Thoracic aorta (tissue), 2 donors: ENCODE measurements around the gene ACIN1. TPM values are rescaled to one million over a fixed set of nuclear protein-coding genes. Genes with fewer than 3 reads are reported as not detected.

Source experiments
- ATAC-seq: fragments of 150-250 bp; one replicate; pipeline ENCODE4 v1.8.0; 2017; ENCODE audit warnings: low read depth; ENCODE audit not compliant: insufficient number of reproducible peaks, low FRiP score
- DNase-seq: peaks from one replicate; pipeline ENCODE4 v3.0.0-alpha.2; 2020; ENCODE audit warnings: low spot score
- H3K27ac ChIP-seq, 2 donors: fragments of 200-600 bp; sonication (generic); 1 replicate in 1 of 2; 2 replicates in 1 of 2; pipeline ENCODE4 v1.5.1; 2016; ENCODE audit warnings: mild to moderate bottlenecking in 2 of 2, moderate library complexity in 2 of 2
- H3K27me3 ChIP-seq: fragments of 200-600 bp; sonication (generic); replicated peaks from 2 replicates; pipeline ENCODE4 v1.6.0; 2016; ENCODE audit warnings: mild to moderate bottlenecking; ENCODE audit not compliant: insufficient read depth
- H3K36me3 ChIP-seq: fragments of 200-600 bp; sonication (generic); one replicate; pipeline ENCODE4 v1.5.1; 2016
- H3K4me1 ChIP-seq, 2 donors: fragments of 200-600 bp; sonication (generic); 1 replicate in 1 of 2; 2 replicates in 1 of 2; pipeline versions ENCODE4 v1.5.1 to v1.6.0; 2016; ENCODE audit warnings: low read depth in 2 of 2, mild to moderate bottlenecking in 1 of 2; ENCODE audit not compliant: control insufficient read depth in 1 of 2
- H3K4me3 ChIP-seq: fragments of 200-600 bp; sonication (generic); 2 replicates; pipeline ENCODE4 v1.5.1; 2016; ENCODE audit warnings: mild to moderate bottlenecking
- H3K9me3 ChIP-seq: fragments of 200-600 bp; sonication (generic); 2 replicates; pipeline ENCODE4 v1.5.1; 2016
- total RNA-seq, 2 donors: library from RNA; depleted of rRNA; stranded (reverse); fragments of >200 nt; gene quantifications; one replicate each; pipeline versions ENCODE4 v1.1.0 to v1.2.3, GENCODE V29; 2016
- TF ChIP-seq, protein P1 (sequence below): fragments of 200-600 bp; sonication (generic); IDR thresholded peaks from one replicate; pipeline ENCODE4 v1.5.1; 2019; ENCODE audit warnings: antibody characterized with exemption

The ACIN1 gene
- total RNA-seq, 2 donors from 2014 or later = 117 to 154 TPM

DNA sequence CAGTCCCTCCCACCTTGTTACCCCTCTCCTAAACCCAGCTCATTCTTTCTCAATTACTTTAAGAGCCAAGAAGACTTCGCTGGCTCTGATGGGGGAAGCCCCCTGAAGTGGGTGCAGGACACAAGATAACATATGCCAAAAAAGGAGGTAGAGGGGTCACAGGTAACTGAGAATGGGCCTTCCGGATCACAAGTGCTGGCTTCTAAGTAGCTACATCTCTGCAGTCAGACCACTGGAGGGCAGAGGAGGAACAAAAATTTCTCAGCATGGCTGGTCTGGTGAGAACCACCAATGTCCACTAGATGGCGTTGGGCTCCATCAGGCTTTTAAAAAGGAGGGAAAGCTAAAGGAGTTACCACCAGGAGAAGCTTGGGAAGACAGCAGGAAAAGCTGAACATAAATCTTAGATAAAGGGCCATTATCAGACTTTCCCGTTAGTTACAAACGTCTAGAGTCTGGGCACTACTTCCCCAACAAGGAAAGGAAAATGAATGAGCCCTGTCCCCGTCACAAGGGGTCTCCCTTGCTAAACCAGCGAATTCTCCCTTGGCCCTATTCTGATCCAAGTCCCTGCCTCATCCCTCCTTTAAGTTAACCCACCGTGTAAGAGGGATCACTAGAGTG lies 26.0 kb downstream of the ACIN1 start:
- H3K9me3 ChIP-seq = no peaks in the 10 kb centered on the region
- H3K4me1 ChIP-seq = peaks cover 16 to 30% of the 10 kb centered on the region in 2 donors
- H3K4me3 ChIP-seq = no peak overlapping the region
- TF ChIP-seq, protein P1, sequence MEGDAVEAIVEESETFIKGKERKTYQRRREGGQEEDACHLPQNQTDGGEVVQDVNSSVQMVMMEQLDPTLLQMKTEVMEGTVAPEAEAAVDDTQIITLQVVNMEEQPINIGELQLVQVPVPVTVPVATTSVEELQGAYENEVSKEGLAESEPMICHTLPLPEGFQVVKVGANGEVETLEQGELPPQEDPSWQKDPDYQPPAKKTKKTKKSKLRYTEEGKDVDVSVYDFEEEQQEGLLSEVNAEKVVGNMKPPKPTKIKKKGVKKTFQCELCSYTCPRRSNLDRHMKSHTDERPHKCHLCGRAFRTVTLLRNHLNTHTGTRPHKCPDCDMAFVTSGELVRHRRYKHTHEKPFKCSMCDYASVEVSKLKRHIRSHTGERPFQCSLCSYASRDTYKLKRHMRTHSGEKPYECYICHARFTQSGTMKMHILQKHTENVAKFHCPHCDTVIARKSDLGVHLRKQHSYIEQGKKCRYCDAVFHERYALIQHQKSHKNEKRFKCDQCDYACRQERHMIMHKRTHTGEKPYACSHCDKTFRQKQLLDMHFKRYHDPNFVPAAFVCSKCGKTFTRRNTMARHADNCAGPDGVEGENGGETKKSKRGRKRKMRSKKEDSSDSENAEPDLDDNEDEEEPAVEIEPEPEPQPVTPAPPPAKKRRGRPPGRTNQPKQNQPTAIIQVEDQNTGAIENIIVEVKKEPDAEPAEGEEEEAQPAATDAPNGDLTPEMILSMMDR = peak; percentile 94
- no peaks in the 10 kb centered on the region for H3K27me3 ChIP-seq
- H3K27ac ChIP-seq = no peak overlapping the region
- peaks cover 51% of the 10 kb centered on the region for H3K36me3 ChIP-seq
- DNase-seq (no peak), ATAC-seq (peak; percentile 92)

DNA sequence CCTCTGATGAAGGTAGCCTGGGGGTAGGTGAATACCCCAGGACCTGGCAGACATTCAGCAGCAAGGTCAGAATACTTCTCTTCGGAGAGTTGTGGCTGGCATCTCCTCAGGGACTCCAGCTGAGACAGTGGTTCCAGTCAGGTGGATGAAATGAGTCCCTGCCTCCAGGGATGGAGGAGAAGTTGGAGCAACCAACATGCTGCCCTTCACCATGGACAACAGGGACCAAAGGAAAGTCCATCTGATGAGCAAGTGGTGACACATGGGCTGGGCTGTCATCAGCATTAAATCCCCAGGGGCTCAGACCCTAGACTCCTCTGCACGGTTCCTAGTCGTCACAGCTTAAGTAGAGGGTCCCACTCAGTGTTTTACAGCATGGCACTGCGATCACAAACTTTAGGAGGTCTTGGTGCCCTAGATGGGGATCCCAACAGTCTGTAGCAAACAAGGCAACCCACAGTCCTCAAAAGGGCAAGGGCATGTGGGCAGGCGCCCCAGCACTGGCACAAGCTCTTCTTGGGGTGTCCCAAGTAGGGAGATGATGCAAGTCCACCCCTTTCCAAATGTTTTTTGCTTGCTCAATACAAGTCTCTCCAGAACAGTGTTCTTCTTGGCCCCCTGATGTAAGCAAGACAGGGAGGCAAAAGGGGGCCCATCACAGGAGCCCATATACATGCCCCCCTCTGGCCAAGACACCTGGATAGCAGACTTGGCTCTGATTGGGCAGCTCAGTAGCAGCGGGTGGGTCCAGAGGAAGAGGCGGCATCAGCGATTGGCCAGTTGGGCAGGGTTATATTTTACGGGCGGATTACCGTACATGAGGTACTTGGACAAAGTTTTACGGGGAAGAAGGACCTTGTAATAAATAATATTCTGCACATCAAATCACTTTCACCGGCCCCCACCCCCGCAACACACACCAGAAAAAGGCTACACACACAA lies 26.8 kb downstream of the ACIN1 start:
- TF ChIP-seq, protein P1 = no peak
- no peak overlapping the region for H3K27ac ChIP-seq
- peaks cover 54% of the 10 kb centered on the region for H3K36me3 ChIP-seq
- H3K27me3 ChIP-seq = no peaks in the 10 kb centered on the region
- DNase-seq = no peak
- peaks cover 16 to 30% of the 10 kb centered on the region in 2 donors for H3K4me1 ChIP-seq
- no peak overlapping the region for H3K4me3 ChIP-seq
- no peak for ATAC-seq
- H3K9me3 ChIP-seq = no peaks in the 10 kb centered on the region

DNA sequence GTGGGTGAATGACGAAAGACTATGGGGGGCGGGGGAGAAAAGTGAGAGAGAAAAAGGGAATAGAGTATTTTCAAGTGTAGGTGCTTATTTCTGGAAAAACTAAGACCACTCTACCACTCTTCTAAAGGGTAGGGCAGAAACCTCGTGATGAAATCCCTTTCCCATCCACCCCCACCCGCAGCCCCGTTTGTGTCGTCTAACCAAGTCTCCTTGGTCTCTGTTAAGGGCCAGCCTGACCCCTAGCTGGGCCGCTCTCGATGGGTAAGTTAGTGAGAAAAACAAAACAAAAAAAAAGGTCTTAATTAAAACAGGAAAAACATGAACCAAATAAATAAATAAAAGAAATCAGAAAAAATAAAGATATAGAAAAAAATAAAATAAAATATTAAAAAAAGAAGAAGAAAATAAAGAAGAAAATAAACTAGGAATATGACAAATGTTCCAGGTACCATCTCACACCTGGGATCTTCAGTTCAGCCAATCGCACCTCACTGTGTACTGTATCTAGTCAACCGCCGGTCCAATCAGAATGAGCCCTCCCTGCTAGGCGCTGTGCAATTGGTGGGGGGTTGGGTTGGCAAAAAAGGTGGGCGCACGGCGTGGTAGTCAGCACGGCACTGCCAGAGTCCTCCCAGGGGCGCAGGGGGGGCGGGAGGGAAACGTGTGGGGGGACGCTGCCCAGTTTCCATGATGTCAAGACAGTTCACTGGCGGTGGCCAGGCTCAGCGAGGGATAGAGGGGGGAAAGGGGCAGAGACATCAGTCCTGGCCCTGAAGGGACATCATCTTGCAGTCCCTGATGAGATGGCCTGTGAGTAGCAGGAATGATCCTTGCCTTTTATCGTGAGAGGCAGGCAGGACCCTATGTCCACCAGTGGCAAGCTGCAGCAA lies 27.8 kb downstream of the ACIN1 start:
- H3K9me3 ChIP-seq = no peaks in the 10 kb centered on the region
- DNase-seq = no peak
- peaks cover 57% of the 10 kb centered on the region for H3K36me3 ChIP-seq
- H3K27ac ChIP-seq = no peak overlapping the region
- H3K4me1 ChIP-seq = peaks cover 18 to 29% of the 10 kb centered on the region in 2 donors
- H3K27me3 ChIP-seq = no peaks in the 10 kb centered on the region
- TF ChIP-seq, protein P1 = no peak
- no peak for ATAC-seq
- no peak overlapping the region for H3K4me3 ChIP-seq

GRCh38 chr14:23066368-23066767 lies 28.6 kb downstream of the ACIN1 start:
- Histone ChIP-seq H3K27me3 (no peaks in the 10 kb centered on the region), H3K36me3 (peaks cover 61% of the 10 kb centered on the region), H3K9me3 (no peaks in the 10 kb centered on the region), H3K4me3 (no peak overlapping the region), H3K27ac (no peak overlapping the region), H3K4me1 (peaks cover 15 to 26% of the 10 kb centered on the region in 2 donors)
- TF ChIP-seq, protein P1 = no peak
- no peak for ATAC-seq
- no peak for DNase-seq
